Colonic mucosa (tissue), 4 donors: ENCODE data around the gene PNPLA6. TPM values are rescaled to one million over a fixed set of nuclear protein-coding genes. Genes with fewer than 3 reads are reported as not detected.

ENCODE experiments used
- DNase-seq: peaks from one replicate; pipeline ENCODE4 v3.0.0-alpha.2; 2020
- H3K27ac ChIP-seq: fragments of 200-600 bp; one replicate; pipeline ENCODE4 v1.8.0; 2021
- H3K27me3 ChIP-seq: fragments of 200-600 bp; one replicate; pipeline ENCODE4 v1.8.0; 2021
- H3K36me3 ChIP-seq: fragments of 200-600 bp; one replicate; pipeline ENCODE4 v1.8.0; 2021
- H3K4me1 ChIP-seq: fragments of 200-600 bp; one replicate; pipeline ENCODE4 v1.8.0; 2021; ENCODE audit warnings: mild to moderate bottlenecking
- H3K4me3 ChIP-seq: fragments of 200-600 bp; one replicate; pipeline ENCODE4 v1.8.0; 2021
- H3K9ac ChIP-seq, 2 donors: one replicate each; pipeline ENCODE4 v1.7.0; 2013; ENCODE audit warnings: control low read depth in 2 of 2, low read depth in 2 of 2, low read length in 2 of 2
- H3K9me3 ChIP-seq: fragments of 200-600 bp; one replicate; pipeline ENCODE4 v1.8.0; 2021
- intact Hi-C: fragments of 100-400 bp; cut with DNase I; formaldehyde crosslinking; loops from one replicate; pipeline ENCODE4 v1.14.1; 2022
- total RNA-seq, 2 donors: library from RNA; stranded (reverse); fragmentation: NEBNext Ultra II Directional in 1 of 2; extraction: Animal tissue kit (Norgen Biotek cat#: 25700) in 1 of 2; gene quantifications; one replicate each; pipeline ENCODE4 v1.2.1, GENCODE V29; 2021
- TF ChIP-seq, protein P1 (sequence below): fragments of 200-600 bp; IDR thresholded peaks from one replicate; pipeline ENCODE4 v1.8.0; 2022; ENCODE audit warnings: antibody characterized with exemption, mild to moderate bottlenecking
- donor health status: healthy.
- donor health status: DM: no; HTN: no; CAD: no.
- donor health status: DM: no; HTN: no; CAD: no.

Gene PNPLA6
- total RNA-seq, 2 donors from 2014 or later = 93.0 to 131 TPM

- H3K36me3 ChIP-seq = peaks cover 25% of the 10 kb centered on the region
- no peak overlapping the region for H3K9ac ChIP-seq
- DNase-seq = no peak
- no peaks in the 10 kb centered on the region for H3K9me3 ChIP-seq
- no peak overlapping the region for H3K4me3 ChIP-seq
- no peaks in the 10 kb centered on the region for H3K4me1 ChIP-seq
- no peaks in the 10 kb centered on the region for H3K27me3 ChIP-seq
- TF ChIP-seq, protein P1, sequence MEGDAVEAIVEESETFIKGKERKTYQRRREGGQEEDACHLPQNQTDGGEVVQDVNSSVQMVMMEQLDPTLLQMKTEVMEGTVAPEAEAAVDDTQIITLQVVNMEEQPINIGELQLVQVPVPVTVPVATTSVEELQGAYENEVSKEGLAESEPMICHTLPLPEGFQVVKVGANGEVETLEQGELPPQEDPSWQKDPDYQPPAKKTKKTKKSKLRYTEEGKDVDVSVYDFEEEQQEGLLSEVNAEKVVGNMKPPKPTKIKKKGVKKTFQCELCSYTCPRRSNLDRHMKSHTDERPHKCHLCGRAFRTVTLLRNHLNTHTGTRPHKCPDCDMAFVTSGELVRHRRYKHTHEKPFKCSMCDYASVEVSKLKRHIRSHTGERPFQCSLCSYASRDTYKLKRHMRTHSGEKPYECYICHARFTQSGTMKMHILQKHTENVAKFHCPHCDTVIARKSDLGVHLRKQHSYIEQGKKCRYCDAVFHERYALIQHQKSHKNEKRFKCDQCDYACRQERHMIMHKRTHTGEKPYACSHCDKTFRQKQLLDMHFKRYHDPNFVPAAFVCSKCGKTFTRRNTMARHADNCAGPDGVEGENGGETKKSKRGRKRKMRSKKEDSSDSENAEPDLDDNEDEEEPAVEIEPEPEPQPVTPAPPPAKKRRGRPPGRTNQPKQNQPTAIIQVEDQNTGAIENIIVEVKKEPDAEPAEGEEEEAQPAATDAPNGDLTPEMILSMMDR = no peak
- intact Hi-C loops = no loop called here
- no peak overlapping the region for H3K27ac ChIP-seq
Measured at GRCh38 chr19:7541828-7542443, 6.4 kb downstream of the PNPLA6 start.

DNA sequence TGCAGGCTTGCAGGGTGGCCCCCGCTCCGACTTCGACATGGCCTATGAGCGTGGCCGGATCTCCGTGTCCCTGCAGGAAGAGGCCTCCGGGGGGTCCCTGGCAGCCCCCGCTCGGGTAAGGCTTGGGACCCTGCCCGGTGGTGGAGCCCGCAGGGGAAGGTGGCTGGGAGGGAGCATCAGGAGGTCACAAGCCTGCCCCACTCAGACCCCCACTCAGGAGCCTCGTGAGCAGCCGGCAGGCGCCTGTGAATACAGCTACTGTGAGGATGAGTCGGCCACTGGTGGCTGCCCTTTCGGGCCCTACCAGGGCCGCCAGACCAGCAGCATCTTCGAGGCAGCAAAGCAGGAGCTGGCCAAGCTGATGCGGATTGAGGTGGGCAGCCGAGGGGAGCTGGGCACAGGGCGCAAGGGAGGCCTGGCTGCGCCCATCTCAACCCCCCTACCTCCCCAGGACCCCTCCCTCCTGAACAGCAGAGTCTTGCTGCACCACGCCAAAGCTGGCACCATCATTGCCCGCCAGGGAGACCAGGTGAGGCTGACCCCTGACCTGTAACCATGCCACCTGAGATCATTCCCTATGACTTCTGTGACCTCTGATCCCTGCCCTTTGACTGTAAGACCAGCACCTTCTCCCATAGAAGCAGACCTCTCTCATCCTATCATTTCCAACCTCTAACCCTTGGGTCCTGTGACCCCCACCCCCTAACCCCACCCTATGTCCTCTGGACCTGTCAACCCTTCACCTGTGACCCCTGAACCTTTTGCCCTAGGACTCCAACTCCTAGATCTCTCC lies 7.2 kb downstream of the PNPLA6 start:
- TF ChIP-seq, protein P1 = no peak
- no peak for DNase-seq
- Histone ChIP-seq H3K9ac (no peak overlapping the region), H3K4me3 (no peak overlapping the region), H3K36me3 (peaks cover 25% of the 10 kb centered on the region), H3K4me1 (no peaks in the 10 kb centered on the region), H3K9me3 (no peaks in the 10 kb centered on the region), H3K27me3 (no peaks in the 10 kb centered on the region), H3K27ac (no peak overlapping the region)
- intact Hi-C loops = no loop called here

DNA sequence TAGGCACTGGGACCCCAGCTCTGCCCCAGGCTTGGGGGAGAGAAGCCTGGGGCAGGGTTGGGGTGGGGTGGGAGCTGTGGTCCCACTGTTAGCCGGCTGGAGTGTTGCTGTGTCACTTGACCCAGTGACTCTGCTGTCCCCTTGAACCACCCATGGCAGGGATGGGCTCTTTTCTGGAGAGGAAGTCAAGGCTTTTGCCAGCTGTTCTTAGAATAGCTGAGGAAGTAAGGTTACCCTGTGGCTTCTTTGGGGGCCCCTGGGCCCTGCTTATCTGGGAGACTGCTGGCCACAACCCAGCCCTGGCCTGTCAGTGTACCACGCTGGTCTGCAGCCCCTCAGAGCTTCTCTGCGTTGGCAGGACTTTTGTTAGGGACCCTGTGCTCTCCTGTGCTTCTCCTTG lies 9.1 kb downstream of the PNPLA6 start:
- intact Hi-C loops = no loop called here
- TF ChIP-seq, protein P1 = no peak
- DNase-seq = no peak

DNA sequence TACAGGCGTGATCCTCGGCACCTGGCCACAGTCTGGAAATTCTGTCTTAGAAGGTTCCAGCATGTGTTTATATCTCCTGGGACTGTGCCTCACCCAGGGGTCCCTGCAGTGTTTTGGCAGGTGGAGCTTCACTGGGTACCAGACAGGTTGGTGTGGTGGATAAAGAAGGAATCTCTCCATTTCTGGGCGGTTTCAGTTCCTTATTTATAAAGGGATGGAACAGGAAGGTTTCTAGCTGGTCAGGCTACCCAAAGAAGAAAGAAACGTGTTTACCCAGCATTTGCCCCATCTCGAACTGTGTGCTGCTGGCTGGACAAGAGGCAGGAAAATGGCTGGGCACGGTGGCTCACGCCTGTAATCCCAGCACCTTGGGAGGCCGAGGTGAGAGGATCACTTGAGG lies 9.8 kb downstream of the PNPLA6 start:
- Histone ChIP-seq H3K36me3 (peaks cover 25% of the 10 kb centered on the region), H3K9ac (no peak overlapping the region), H3K9me3 (no peaks in the 10 kb centered on the region), H3K4me1 (no peaks in the 10 kb centered on the region), H3K27ac (no peak overlapping the region), H3K27me3 (no peaks in the 10 kb centered on the region), H3K4me3 (no peak overlapping the region)
- TF ChIP-seq, protein P1 = no peak
- intact Hi-C loops = no loop called here
- DNase-seq = no peak

More for the DNA sequence above, 9.1 kb downstream of the PNPLA6 start:
- H3K36me3 ChIP-seq = peaks cover 25% of the 10 kb centered on the region
- no peaks in the 10 kb centered on the region for H3K9me3 ChIP-seq
- H3K4me3 ChIP-seq = no peak overlapping the region
- no peaks in the 10 kb centered on the region for H3K4me1 ChIP-seq
- no peaks in the 10 kb centered on the region for H3K27me3 ChIP-seq
- no peak overlapping the region for H3K9ac ChIP-seq
- no peak overlapping the region for H3K27ac ChIP-seq

GRCh38 chr19:7545904-7546303 lies 10.4 kb downstream of the PNPLA6 start:
- DNase-seq = no peak
- intact Hi-C loops = no loop called here
- H3K9ac ChIP-seq = no peak overlapping the region
- H3K9me3 ChIP-seq = no peaks in the 10 kb centered on the region
- no peak overlapping the region for H3K27ac ChIP-seq
- H3K4me3 ChIP-seq = no peak overlapping the region
- TF ChIP-seq, protein P1 = no peak
- no peaks in the 10 kb centered on the region for H3K27me3 ChIP-seq
- H3K36me3 ChIP-seq = peaks cover 22% of the 10 kb centered on the region
- H3K4me1 ChIP-seq = no peaks in the 10 kb centered on the region
